Right lung (tissue), 5 donors: Measurements from ENCODE around the gene NTSR2. TPM values are rescaled to one million over a fixed set of nuclear protein-coding genes. Genes with fewer than 3 reads are reported as not detected.

Source experiments
- DNase-seq, 2 donors: peaks; one replicate each; pipeline ENCODE4 v3.0.0-alpha.2; 2013
- polyA plus RNA-seq, 5 donors: library from polyadenylated mRNA; unstranded; fragments of 120-200 nt; gene quantifications; one replicate each; pipeline versions ENCODE4 v1.2.1 to v1.2.3, GENCODE V29; 2013; ENCODE audit warnings: inconsistent platforms in 1 of 5, low replicate concordance in 1 of 5; ENCODE audit not compliant: insufficient read length in 5 of 5, insufficient read depth in 1 of 5

NTSR2 gene
- polyA plus RNA-seq, 5 donors: not detected

- DNase-seq: no peak
Measured at GRCh38 chr2:11628675-11629074, 41.3 kb downstream of the NTSR2 start.

- no peak for DNase-seq
Measured at GRCh38 chr2:11625671-11626070, 44.3 kb downstream of the NTSR2 start.

GRCh38 chr2:11624893-11625292 is 45.1 kb downstream of the NTSR2 start:
- no peak for DNase-seq

- DNase-seq: no peak
Measured at GRCh38 chr2:11622611-11623010, 47.4 kb downstream of the NTSR2 start.

GRCh38 chr2:11621410-11621809 is 48.6 kb downstream of the NTSR2 start:
- DNase-seq: no peak

GRCh38 chr2:11618708-11619062 is 51.3 kb downstream of the NTSR2 start:
- DNase-seq: no peak

GRCh38 chr2:11617984-11618707 is 51.8 kb downstream of the NTSR2 start:
- DNase-seq: no peak

- no peak for DNase-seq
Measured at GRCh38 chr2:11617527-11617926, 52.5 kb downstream of the NTSR2 start.

GRCh38 chr2:11616851-11617415 is 53.1 kb downstream of the NTSR2 start:
- no peak for DNase-seq

GRCh38 chr2:11616097-11616687 is 53.8 kb downstream of the NTSR2 start:
- no peak for DNase-seq

- DNase-seq: no peak
Measured at GRCh38 chr2:11615209-11615608, 54.8 kb downstream of the NTSR2 start.

GRCh38 chr2:11613297-11613696 is 56.7 kb downstream of the NTSR2 start:
- no peak for DNase-seq

GRCh38 chr2:11612553-11613215 is 57.3 kb downstream of the NTSR2 start:
- DNase-seq: no peak

- no peak for DNase-seq
Measured at GRCh38 chr2:11611251-11611650, 58.7 kb downstream of the NTSR2 start.

- DNase-seq: no peak
Measured at GRCh38 chr2:11610624-11611242, 59.3 kb downstream of the NTSR2 start.

Other genes starting within 250 kb of the NTSR2 start
- 10 to 100 TPM; 18.5 to 21.3 (median 19.2) TPM for gene E2F6, start 204.0 kb downstream of the NTSR2 start, polyA plus RNA-seq
- gene GREB1, start 136.2 kb downstream of the NTSR2 start, polyA plus RNA-seq: 10 to 100 TPM; 10.0 to 18.5 (median 13.2) TPM
- gene LPIN1, start 76.4 kb upstream of the NTSR2 start, polyA plus RNA-seq: 10 to 100 TPM; 16.5 to 23.0 (median 20.4) TPM